Measurements from ENCODE around the gene AATK.

GRCh38 chr17:81173762-81174155 lies 7.7 kb upstream of the AATK start:
- TF ChIP-seq GLIS3 (CRISPR knock-in tag; IDR thresholded peaks at IDR 0.05) (no peak), ZNF565 (CRISPR knock-in tag; conservative IDR thresholded peaks at IDR 0.05; ENCODE audit: low read depth) (no peak)

Data from SK-N-SH treated with all-trans-retinoic acid at 6 μM for 48 hours (cell line).